GM21515 (cell line): ENCODE results near the gene GOLGA7B.

Source experiments
- ATAC-seq: cut with Tn5 transposase; IDR thresholded peaks from one replicate; pipeline ENCODE4 v1.9.1; 2021; ENCODE audit not compliant: unreplicated experiment

The GOLGA7B gene

DNA sequence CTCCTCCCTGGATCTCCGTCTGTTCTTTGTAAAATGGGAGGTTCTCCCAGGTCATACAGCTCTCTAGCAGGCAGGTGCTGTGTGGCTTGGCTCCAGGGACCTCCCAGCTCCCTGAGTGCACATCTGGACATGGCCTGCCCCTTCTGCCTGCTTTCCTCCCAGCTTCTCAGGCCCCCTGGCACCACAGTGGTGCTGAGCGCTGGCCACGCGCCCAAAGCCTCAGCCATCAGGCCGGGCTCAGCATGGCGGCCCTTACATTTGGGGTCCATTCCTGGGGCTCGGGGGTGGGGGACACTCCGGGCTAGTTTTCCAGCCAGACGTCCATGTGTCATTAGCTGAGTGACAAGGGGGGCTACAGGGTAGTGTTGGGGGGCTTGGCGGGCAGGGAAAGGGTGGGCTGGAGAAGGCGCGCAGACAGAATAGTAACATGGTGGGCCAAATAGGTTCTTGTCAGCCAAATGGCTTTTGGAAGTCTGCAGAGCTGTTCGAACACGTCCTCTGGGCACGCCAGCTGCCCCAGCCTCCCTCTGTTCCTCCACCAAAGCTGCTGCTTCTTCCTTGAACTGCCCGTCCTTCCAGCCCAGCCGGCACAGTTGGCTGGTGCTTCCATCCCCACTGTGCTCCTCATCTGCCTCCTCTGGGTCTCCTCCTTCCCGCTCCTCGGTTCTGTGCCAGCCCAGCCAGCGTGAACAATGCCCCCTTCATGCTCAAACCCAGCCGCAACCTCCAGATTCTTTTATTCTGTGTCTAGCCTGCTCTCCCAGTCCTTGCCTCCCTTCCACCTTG, 65.9 kb downstream of the GOLGA7B start:
- no peak for ATAC-seq

GRCh38 chr10:97916586-97916985, 66.9 kb downstream of the GOLGA7B start:
- ATAC-seq: no peak

DNA sequence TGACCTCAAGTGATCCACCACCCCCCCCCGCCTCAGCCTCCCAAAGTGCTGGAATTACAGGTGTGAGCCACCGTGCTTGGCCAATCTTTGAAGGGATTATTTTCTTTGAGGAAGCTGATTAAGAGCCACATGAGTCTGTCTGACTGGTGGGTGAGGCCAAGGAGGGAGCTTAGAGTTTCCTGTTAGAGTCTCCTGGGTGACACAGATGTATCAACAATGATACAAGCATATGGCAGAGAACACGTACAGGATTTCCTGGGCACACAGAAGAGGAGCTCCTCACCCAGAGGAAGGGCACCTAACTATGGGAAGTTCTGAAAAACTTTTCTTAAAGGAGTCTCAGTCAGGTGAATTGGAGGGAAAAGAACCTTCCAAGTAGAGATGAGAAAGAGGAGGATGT, 69.4 kb downstream of the GOLGA7B start:
- no peak for ATAC-seq

- ATAC-seq: no peak
These were observed 71.2 kb downstream of the GOLGA7B start for GRCh38 chr10:97920865-97921264.
